Activated CD4-positive, CD25-positive, alpha-beta regulatory T cell treated with anti-CD3 and anti-CD28 coated beads, Interleukin-2, amount 50 U/mL, for 16 hours (primary cell): ENCODE measurements around the gene ZNF692.
"Not testable (repeated sequence)": the region's sequence is repeated elsewhere in the genome, so short reads cannot be mapped to it uniquely, and the experiment has no call there.

Experiments used
- DNase-seq: peaks from one replicate; pipeline ENCODE4 v3.0.0-alpha.2; 2020; ENCODE audit warnings: low read depth, low spot score

Gene ZNF692

GRCh38 chr1:248850124-248850523 is 8.8 kb downstream of the ZNF692 start:
- DNase-seq = no peak

GRCh38 chr1:248849637-248850036 is 9.2 kb downstream of the ZNF692 start:
- no peak for DNase-seq

DNA sequence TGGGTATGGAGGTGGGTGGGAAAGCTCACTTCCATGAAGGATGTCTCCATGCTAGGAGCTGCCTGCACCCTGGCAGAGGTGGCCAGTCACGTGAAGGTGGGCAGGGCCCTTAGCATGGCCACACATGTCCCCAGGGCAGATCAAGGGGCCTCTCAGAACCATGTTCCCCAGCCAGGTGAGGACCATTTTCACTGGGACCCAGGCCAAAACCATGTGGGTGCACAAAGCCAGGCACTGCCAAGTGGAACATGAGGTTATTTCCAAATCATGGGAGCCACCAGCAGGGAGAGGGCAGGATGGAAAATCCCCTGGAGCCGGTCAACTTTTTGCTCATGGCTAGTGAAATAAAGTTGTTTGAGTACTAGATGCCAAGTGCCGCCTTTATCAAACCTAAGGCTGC is 9.7 kb downstream of the ZNF692 start:
- no peak for DNase-seq

DNA sequence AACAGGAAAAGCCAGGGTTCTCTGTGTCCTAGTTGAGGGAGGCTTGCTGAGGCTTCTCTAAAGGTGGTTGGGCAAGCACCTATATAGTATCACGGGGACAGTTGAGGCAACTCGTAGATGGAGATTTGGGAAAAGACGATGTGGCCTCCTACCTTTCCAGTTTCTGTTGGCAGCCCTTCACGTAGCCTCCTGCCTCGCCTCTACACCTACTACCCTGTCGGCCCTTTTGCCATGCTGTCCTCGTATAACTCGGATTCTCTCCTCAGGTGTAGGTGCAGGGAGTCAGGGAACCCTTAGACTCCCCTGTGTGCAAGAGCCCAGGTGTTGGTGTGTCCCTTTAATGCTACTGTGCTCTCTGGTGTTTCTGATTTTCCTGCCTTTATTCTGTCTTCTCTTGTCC is 10.3 kb downstream of the ZNF692 start:
- no peak for DNase-seq

GRCh38 chr1:248847956-248848561 is 10.8 kb downstream of the ZNF692 start:
- DNase-seq = no peak

GRCh38 chr1:248847181-248847955 is 11.5 kb downstream of the ZNF692 start:
- no peak for DNase-seq

DNA sequence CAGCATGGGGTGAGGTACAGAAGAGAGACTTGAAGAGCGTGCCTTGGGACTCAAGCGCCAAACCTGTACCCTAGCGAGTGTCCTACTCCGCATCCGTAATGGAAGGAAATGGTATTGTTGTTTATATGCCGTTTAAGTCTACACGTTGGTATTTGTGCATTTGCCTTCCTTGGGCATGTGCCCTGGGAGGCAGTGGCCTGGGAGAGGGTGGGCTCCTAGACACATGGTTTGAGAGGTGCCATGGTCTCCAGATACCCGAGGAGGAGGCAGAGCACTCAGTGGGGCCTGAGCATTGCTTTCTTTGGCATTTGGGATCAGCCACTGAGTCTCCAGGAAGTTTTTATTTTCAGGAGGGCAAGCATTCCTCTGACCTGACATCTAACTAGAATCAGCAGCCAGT is 14.4 kb downstream of the ZNF692 start:
- no peak for DNase-seq

DNA sequence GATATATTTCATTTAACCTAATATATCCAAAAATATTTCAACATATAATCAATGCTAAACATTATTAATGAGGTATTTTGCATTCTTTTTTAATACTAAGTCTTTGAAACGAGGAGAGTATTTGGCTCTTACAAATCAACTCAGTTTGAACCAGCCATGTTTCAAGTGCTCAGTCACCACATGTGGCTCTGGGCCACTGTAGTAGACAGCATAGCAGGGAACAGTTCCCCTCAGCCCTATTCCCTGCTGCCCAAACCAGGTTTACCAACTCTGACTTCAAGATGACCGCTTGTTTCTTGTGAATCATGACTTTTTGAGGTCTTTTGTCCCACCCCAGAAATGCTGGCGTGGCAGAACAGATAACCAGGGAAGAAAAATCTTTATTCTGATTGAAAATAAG is 15.2 kb downstream of the ZNF692 start:
- DNase-seq = no peak

GRCh38 chr1:248842781-248843331 is 16.0 kb downstream of the ZNF692 start:
- DNase-seq = no peak

DNA sequence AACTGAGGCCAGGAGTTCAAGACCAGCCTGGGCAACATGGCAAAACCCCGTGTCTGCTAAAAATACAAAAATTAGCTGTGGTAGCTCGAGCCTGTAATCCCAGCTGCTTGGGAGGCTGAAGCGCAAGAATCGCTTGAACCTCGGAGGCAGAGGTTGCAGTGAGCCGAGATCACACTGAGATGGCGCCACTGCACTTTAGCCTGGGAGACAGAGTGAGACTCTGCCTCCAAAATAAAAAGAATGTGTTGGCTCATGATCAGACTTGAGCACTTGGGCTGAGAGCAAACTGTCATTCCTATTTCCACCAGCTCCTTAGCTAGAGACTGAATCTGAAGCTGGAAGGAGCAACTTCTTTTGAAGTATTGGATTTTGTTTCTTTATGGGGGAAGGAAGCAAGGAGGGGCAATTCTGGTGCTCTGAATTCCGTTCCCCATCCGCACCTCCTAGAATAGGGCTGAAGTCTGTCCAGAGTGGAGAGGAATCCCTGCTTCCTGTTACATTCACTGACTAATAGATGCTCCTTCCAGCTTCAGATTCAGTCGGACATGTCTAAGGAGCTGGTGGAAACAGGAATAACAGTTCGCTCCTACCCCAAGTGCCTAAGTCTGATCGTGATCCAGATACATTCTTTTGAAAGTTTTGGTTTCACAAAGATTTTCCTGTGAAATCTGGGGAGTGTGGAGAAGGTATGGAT is 17.0 kb downstream of the ZNF692 start:
- DNase-seq = no peak

- DNase-seq = no peak
These were observed 17.9 kb downstream of the ZNF692 start for GRCh38 chr1:248840946-248841345.

GRCh38 chr1:248839168-248839555 is 19.7 kb downstream of the ZNF692 start:
- DNase-seq = no peak

DNA sequence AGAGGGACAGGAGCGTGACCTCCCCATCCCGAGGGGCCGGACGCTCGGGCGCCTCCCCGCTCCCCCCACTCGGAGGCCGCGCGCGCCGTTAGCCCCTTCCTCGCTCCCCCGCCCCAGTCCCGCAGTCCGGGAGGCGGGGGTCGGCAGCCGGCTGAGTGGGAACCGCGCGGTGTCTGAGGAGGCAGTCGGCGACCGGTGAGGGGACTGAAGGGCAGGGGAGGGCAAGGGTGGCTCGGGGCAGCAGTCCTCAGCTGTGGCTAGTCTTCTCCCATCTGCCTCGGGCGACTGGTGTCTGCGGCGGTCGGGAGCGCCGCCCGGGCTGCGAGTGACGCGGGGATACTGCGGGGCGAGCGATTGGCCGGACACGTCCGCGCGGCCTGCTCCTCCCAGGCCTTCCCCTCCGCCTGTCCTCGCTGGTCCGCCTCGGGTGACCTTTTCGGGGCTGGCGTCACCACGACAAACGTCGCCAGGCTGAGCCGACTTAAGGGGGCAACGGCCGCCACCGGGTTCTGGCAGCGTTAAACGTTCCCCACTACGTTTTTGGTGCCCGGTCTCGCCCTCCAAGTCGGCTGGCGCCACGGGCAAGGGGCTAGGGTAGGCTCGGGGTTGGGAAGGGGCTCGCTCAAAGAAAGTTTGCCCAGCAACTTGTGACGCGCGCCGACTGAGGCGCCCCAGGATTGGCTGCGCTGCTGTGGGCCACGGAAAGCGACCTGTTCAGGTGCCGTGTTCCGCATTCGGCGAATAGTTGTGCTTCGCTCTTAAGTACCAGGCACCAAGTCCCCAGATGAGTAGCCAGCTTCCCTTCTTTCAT is 20.3 kb downstream of the ZNF692 start:
- peak; percentile 72 for DNase-seq

DNA sequence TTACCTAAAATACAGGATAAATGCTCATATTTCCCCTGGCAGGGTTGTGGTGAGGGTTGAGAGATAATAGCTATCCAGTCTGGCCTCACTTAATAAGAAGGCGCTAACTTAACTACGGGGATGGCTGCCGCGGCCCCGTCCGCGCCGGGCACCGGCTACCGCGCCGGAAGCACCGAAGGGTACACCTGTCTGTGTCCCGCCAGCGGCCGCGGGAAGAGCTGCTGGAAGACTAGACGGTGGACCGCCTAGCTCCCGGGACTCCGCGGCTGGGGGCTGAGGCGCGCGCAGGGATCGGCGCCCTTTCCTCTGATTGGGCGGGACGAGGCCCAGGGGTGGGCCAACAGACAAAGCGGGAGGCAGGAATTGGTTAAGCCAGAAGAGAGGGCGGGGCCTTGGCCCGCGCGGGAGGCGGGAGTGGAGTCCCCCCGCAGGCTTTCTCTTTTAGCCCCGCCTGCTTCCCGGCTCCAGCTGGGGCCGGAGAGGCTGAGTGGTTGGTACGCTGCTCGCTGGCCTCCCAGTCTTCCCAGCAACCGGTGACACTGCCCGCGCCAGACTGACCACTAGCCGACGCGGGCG is 21.0 kb downstream of the ZNF692 start, which contains the start of gene ZNF672:
TSS of gene ZNF672 (plus strand) at position 444 of the 576 bp plus-strand sequence. CDS start 9,051 bp downstream, outside the sequence.
- DNase-seq = peak; percentile 88

- DNase-seq = no peak
These were observed 21.7 kb downstream of the ZNF692 start for GRCh38 chr1:248837045-248837780.

DNA sequence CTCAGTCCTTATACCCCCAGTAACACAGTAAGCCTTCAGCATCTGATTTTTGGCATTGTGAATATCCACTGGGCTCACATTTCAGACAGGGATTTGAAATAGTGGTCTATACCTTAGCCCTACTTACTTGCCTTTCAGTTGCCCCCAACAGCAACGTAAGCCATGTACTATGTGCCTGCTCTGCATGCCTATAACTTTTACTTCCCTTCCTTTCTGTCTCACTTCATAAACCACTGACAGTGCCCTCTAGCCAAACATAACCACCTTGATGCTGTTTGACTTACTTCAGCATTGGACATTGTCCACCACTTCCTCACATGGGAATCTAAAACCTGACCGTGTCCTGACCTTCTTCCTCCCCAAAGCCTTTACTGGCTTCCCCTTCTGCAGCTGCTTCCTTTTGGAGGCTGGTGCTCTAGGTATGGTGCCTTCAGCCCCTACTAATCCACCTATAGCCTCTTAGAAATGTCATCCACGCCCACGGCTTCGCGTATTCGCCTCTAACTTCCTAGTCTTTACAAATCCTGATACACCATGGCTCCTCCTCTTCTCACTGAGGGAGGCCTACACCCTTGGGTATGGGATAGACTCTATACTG is 24.4 kb downstream of the ZNF692 start:
- no peak for DNase-seq

DNA sequence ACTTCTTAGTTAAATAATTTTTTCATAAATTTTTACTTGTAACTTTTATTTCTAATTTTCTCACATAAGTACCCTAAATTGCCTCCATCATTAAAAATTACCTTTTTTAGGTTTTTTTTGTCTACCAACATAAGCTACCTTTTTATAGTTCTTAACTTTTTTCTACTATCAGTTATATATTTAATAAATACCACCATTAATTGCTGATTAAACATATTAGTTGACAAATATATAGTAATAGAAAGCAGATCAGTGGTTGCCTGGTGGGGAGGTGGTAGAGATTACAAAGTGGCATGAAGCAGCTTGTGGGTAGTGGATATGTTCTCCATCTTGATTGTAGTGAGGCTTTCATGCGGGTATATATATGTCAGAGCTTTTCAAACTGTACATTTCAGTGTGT is 27.0 kb downstream of the ZNF692 start:
- DNase-seq = no peak

DNA sequence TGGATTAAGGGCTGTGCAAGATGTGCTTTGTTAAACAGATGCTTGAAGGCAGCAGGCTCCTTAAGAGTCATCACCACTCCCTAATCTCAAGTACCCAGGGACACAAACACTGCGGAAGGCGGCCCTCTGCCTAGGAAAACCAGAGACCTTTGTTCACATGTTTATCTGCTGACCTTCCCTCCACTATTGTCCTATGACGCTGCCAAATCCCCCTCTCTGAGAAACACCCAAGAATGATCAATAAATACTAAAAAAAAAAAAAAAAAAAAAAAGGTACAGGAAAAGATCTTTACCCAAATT is 28.2 kb downstream of the ZNF692 start:
- not testable (repeated sequence) for DNase-seq

DNA sequence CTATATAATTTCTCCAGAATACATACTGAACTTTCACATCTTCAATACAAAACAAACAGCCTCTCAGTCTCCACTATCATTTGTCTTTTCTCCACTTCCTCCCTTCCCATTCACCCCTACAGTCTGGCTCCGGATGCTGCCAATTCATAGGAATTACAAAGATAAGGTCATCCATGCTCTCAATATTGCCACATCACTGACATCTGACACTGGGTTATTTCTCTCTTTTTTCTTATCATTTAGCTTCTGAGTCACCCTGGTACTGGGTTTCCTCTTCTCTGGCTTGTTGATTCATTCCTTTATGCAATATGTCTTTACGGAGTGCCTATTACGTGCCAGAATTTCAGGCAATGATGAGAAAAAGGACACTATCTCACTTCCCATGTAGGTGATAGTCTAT is 30.0 kb downstream of the ZNF692 start:
- DNase-seq = no peak
